ENCODE measurements around the gene ATOX1. TPM values are rescaled to one million over a fixed set of nuclear protein-coding genes. Genes with fewer than 3 reads are reported as not detected.

ATOX1 gene
- total RNA-seq, result 10 to 100 TPM; 52.5 to 54.8 (median 53.6) TPM
- long read RNA-seq, donor 1, transcript ATOX1-201 (4 exons, 488 nt), result major isoform, 16 of 22 reads
- long read RNA-seq, donor 1, partial matches to known transcripts, result 0 of 22 reads
- long read RNA-seq, donor 1, other reads (novel, unspliced or antisense), result 3 of 22 reads
- long read RNA-seq, donor 2, transcript ATOX1-201 (4 exons, 488 nt), result major isoform, 27 of 35 reads
- long read RNA-seq, donor 2, partial matches to known transcripts, result 0 of 35 reads
- long read RNA-seq, donor 2, other reads (novel, unspliced or antisense), result 7 of 35 reads

- H3K36me3 ChIP-seq (ENCODE audit: low read depth), result no peaks in the 10 kb centered on the region
- DNase-seq (peak; percentile 94 to 96 (median 94)), ATAC-seq (peak; percentile 100)
- no peaks in the 10 kb centered on the region for H3K9me3 ChIP-seq
- no peak for TF ChIP-seq CTCF (IDR thresholded peaks at IDR 0.05)
- intact Hi-C loops (cut with DNase I, micrococcal nuclease), result no loop called here
- H3K4me1 ChIP-seq (ENCODE audit: low read depth), result peaks cover 33% of the 10 kb centered on the region
- H3K4me3 ChIP-seq, result peak within 1 kb of the TSS; percentile 39
Observed at GRCh38 chr5:151758430-151759241, at the start of gene ATOX1. ATOX1 (minus strand) TSS chr5:151758631; CDS start chr5:151758551, 80 bp downstream.

DNA sequence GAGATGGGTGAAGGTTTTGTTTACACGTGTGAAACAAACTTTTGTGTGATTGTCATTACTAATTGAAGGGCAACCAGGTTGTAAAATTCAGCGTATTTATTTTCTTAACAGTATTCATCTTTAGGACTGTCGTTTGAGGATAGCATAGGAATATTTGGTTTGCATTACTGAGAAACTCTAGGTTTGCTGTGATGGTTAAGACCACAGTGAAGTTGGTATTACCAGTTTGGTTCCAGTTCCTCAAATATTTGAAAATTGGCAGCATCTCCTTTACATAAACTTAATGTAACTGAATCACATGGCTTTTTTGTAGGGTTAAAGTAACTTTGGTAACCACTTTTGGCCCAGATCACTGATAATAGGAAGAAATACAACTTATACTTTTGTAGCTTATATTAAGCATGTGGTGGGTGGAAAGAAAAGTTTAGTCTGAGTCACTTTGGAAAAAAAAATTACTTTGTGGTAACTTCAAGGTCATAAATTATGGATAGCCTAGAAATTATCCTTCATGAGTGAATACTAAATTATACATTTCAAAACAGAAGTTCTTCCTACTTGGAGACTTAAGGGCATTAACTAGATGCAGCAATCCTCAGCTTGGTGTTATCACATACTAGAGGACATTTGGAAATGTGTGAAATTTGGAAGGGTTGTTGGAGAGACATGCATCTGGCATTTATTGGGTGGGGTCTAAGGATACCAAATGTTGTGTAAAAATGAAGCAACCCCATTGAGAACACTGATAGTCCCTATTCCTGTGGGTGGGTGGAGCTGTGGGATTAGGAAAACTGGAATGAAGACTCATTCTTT, 47.2 kb upstream of the ATOX1 start:
- Histone ChIP-seq H3K4me3 (no peak overlapping the region), H3K9me3 (no peaks in the 10 kb centered on the region), H3K36me3 (ENCODE audit: low read depth) (no peaks in the 10 kb centered on the region), H3K4me1 (ENCODE audit: low read depth) (no peaks in the 10 kb centered on the region)
- intact Hi-C loops (cut with DNase I, micrococcal nuclease), result no loop called here
- TF ChIP-seq CTCF (IDR thresholded peaks at IDR 0.05), result no peak
- DNase-seq, result no peak
- ATAC-seq, result no peak

DNA sequence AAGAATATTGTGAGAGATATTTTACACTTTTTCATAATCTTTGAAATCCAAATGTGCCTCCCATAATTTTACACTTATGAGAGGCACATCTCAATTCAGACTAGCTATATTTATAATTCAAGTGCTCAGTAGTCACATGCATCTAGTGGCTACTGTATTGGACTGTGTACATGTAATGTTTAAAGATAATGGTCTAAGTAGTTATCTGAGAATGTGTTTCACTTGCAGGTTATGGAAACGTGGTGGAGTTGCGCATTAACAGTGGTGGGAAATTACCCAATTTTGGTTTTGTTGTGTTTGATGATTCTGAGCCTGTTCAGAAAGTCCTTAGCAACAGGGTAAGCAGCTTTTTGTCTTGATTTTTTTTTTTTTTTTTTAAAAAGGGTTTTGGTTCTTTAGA, 42.1 kb upstream of the ATOX1 start:
- intact Hi-C loops (cut with DNase I, micrococcal nuclease), result no loop called here
- no peak for ATAC-seq
- no peaks in the 10 kb centered on the region for H3K36me3 ChIP-seq (ENCODE audit: low read depth)

DNA sequence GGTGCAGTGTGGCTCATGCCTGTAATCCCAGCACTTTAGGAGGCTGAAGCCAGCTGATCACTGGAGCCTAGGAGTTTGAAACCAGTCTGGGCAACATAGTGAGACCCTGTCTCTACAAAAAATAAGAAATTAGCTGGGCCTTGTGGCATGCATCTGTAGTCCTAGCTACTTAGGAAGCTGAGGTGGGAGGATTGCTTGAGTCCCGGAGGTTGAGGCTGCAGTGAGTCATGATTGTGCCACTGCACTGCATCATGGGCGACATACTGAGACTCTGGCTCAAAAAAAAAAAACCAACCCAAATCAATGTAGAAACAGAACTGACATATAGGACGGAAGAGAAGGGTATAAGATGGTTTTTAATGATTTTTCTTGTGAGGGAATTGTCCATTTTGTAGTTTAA, 41.0 kb upstream of the ATOX1 start:
- intact Hi-C loops (cut with DNase I, micrococcal nuclease), result no loop called here
- Histone ChIP-seq H3K36me3 (ENCODE audit: low read depth) (no peaks in the 10 kb centered on the region), H3K4me3 (no peak overlapping the region), H3K4me1 (ENCODE audit: low read depth) (no peaks in the 10 kb centered on the region), H3K9me3 (no peaks in the 10 kb centered on the region)
- TF ChIP-seq CTCF (IDR thresholded peaks at IDR 0.05), result no peak
- ATAC-seq (no peak), DNase-seq (no peak)

More for the DNA sequence above, 42.1 kb upstream of the ATOX1 start:
- Histone ChIP-seq H3K9me3 (no peaks in the 10 kb centered on the region), H3K4me1 (ENCODE audit: low read depth) (no peaks in the 10 kb centered on the region), H3K4me3 (no peak overlapping the region)
- DNase-seq, result no peak
- TF ChIP-seq CTCF (IDR thresholded peaks at IDR 0.05), result no peak

- H3K9me3 ChIP-seq, result no peaks in the 10 kb centered on the region
- TF ChIP-seq CTCF (IDR thresholded peaks at IDR 0.05), result no peak
- intact Hi-C loops (cut with DNase I, micrococcal nuclease), result no loop called here
- no peak for ATAC-seq
- no peaks in the 10 kb centered on the region for H3K4me1 ChIP-seq (ENCODE audit: low read depth)
- H3K4me3 ChIP-seq, result no peak overlapping the region
- DNase-seq, result no peak
- H3K36me3 ChIP-seq (ENCODE audit: low read depth), result no peaks in the 10 kb centered on the region
Observed at GRCh38 chr5:151798674-151799073, 40.2 kb upstream of the ATOX1 start.
